Amniotic stem cell (primary cell): ENCODE measurements around the gene AKAP13.
A peak's percentile ranks its signal among the peaks of the same experiment; 100 is the strongest.
"Not testable (repeated sequence)": the region's sequence is repeated elsewhere in the genome, so short reads cannot be mapped to it uniquely, and the experiment has no call there.

ENCODE experiments used
- DNase-seq: peaks from one replicate; lab custom pipeline; 2025; lab: John Stamatoyannopoulos, UW

The AKAP13 gene, protein sequence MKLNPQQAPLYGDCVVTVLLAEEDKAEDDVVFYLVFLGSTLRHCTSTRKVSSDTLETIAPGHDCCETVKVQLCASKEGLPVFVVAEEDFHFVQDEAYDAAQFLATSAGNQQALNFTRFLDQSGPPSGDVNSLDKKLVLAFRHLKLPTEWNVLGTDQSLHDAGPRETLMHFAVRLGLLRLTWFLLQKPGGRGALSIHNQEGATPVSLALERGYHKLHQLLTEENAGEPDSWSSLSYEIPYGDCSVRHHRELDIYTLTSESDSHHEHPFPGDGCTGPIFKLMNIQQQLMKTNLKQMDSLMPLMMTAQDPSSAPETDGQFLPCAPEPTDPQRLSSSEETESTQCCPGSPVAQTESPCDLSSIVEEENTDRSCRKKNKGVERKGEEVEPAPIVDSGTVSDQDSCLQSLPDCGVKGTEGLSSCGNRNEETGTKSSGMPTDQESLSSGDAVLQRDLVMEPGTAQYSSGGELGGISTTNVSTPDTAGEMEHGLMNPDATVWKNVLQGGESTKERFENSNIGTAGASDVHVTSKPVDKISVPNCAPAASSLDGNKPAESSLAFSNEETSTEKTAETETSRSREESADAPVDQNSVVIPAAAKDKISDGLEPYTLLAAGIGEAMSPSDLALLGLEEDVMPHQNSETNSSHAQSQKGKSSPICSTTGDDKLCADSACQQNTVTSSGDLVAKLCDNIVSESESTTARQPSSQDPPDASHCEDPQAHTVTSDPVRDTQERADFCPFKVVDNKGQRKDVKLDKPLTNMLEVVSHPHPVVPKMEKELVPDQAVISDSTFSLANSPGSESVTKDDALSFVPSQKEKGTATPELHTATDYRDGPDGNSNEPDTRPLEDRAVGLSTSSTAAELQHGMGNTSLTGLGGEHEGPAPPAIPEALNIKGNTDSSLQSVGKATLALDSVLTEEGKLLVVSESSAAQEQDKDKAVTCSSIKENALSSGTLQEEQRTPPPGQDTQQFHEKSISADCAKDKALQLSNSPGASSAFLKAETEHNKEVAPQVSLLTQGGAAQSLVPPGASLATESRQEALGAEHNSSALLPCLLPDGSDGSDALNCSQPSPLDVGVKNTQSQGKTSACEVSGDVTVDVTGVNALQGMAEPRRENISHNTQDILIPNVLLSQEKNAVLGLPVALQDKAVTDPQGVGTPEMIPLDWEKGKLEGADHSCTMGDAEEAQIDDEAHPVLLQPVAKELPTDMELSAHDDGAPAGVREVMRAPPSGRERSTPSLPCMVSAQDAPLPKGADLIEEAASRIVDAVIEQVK (N-terminal part only)

DNA sequence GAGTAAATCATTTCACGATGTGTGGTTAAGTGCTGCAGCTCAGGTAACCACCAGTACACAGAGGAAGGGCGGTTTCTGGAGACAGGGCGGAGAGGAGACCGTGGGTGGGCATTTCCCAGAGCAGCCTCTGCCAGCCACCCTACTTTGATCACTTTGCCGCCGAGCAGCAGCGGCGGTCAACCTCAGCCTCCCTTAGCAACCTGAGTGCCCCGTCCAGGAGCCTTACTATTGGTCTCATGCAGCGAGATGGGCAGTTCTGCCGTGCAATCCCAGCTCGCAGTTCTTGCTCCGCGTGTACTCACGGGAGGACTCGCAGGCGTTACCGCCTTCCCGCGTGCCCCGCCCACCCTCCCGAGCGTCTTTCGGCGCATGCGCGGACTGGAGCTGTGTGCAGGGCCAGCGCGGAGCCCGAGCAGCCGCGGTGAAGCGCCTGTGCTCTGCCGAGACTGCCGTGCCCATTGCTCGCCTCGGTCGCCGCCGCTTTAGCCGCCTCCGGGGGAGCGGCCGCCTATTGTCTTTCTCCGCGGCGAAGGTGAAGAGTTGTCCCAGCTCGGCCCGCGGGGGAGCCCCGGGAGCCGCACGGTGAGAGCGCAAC lies at the start of gene AKAP13:
AKAP13 (plus strand) TSS at position 387 of the 595 bp plus-strand sequence. CDS start 105,118 bp downstream, outside the sequence.
- peak; percentile 95 for DNase-seq

DNA sequence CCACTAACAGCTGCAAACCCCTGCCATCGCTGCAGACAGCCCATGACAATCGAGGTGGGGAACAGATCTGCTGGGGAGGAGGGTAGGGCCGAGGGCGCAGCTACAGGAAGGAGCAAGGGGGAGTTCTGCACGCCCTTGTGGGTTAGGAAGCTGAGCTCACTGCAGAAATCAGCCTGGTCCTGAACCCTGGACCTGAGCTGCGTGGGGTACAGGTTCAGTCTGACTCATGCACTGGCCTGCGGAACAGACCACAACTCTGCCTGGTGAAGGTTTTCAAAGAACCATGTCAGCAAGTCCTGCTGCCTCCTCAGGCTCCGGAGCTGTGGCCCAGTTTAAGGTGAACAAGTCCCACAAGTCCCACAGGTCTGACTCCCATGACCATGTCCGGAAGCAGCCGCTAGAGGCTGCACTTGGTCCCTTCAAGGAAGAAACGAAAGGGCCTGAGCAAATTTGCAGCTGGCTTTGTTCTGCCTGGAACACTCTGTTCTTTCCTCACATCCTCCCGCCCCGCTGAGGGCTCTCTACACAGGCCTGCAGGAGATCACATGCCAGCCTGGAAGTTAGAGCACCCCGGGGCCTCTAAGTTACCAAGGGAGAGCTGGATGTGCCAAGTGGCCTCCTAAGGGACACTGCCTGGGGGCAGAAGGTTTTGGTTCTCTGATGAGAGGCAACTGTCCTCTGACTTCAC lies 49.4 kb upstream of the AKAP13 start:
- DNase-seq: peak; percentile 48

DNA sequence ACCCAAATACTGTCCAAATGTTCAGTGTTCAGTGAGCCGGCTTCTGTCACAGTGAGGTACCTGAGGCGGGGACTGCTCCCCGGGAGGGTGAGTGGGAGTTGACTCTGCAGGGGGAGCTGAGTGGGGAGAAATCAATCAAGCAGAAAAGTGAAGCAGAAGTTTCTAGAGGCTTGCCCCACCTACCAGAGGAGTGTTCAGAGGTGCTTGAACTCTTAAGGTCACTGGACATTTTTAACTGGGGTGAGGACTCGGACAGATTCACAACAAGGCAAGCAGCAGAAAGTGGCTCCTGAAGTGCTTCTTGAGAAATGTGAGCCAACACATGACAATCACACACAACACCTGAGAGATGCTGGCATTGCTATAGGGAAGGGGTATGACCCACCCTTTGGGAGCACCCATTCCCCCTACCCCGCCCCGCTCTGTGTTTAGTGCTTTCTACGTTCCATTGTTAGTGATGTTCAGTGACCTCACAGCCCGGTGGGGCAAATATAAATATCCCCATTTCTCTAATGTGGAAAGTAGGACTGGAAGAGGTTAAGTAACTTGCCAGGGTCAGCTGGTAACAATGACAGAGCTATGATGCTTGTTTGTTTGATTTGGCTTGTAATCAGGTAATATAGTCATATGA lies 48.6 kb upstream of the AKAP13 start:
- DNase-seq: no peak

DNA sequence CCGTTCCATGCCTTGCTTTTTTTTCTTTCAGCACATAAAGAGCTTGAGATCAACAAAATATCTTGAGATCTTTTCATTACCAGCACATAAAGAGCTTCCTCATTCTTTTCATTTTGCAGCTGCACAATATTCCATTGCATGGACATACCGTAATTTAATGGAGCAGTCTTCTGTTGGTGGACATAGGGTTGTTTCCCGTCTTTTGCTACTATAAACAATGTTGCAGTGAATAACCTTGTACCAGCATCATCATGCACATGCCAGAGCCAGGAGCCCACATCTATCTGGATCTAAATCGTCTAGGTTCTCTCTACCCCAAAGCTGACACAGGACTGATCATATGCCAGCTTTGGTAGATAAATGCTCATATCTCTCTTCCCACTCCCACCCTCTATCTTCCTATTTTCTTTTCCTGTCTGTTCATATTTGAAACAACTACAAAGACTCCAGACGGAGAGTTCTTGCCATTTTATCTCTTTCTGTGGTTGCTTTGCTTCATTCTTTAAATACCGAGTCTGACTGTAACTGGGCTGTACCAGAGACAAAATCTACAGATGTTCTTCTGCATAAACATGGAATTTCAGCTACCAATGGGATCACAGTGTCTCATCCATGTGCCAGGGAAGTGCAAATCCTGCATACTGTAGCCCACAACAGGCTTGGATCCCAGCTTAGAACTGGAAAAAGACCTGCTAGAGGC lies 47.1 kb upstream of the AKAP13 start:
- DNase-seq: no peak

DNA sequence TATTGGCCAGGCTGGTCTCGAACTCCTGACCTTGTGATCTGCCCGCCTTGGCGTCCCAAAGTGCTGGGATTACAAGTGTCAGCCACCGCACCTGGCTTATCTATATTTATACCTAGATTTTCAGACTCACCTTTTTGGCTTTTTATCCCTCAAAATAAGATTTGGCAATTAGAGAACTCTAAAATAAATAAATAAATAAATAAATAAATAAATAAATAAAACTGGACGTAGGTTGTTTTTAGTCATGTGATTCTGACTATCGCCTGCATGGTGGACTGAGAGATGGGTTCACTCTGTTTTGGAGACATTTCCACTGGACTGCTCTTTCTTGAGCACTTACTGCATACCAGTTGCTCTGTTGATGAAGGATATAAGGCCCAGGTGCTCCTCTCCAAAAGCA lies 46.2 kb upstream of the AKAP13 start:
- DNase-seq: no peak

DNA sequence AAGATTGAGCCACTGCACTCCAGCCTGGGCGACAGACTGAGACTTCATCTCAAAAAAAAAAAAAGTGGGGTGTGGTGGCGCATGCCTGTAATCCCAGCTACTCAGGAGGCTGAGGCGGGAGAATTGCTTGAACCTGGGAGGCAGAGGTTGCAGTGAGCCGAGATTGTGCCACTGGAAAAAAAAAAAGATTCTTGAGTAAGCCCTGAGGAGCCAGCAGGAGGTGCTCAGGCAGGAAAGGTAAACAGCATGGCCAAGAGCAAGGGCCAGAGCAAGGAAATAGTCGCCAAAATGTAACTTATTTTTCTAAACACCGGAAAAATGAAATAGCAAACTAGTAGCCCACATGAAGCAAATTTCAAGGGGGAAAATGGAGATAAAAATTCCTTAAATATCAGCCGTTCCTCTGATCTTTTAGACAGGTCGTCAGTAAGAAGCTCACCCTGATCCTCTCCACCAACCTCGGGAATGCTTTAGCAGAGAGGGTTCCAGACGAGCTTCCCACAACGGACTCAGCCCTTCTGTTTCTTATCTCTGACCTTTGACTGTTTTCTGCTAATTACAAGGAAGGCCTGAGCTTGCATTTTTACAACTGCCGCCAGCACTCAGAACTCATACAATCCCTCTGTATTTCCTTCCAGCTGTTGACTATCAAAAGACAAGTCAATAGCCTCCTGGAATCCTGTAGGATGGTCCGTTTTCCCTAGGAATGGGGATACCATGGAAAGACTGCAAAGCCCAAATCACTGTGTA lies 45.0 kb upstream of the AKAP13 start:
- DNase-seq: no peak

DNA sequence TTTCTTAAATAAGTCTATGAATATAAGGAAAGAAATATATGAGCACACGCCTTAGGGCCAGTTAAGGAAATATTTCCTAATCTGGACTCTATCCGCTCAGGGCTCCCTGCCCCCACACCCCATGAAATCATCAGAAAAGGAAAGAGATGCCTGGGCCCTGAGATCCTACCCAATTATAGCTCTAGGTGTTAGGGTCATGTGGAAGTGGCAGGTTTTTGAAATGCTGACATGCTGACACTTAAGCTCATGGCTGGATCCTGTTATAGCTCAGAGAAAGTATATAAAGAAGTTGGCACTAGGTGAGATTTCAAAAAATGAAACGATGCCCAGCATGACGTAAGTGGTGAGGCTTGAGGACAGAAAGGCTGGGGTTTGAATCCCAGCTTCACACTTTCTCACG lies 43.5 kb upstream of the AKAP13 start:
- no peak for DNase-seq

DNA sequence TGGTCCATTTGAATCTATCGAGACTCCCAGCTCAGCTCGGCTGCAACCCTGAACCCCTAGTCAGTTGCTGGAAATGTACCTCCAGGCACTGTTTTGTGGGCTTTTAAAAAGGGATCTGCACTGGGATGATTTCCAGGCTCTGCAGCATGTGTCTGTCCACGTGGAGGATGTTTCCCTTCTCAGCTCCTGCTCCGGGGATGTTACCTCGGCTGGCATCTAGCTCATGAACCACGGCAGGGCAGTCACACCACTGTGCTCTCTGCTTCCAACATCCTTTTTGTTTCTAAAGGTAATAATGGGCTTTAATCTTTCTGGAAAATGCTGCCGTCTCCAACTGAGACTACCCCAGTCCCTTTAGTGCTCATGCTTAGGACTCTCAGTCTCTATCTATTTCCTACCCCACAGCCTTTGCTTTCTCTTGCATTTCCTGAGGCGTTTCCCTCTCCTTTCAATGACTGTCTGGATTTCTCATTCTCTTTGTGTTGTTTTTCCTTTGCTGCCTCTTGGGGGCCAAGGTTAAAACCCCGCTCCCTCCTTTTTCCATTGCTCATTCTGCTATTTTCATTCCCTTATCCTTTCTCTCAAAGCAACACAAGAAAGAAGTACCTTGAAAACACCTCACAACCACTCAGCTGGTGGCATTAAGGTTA lies 42.9 kb upstream of the AKAP13 start:
- no peak for DNase-seq

DNA sequence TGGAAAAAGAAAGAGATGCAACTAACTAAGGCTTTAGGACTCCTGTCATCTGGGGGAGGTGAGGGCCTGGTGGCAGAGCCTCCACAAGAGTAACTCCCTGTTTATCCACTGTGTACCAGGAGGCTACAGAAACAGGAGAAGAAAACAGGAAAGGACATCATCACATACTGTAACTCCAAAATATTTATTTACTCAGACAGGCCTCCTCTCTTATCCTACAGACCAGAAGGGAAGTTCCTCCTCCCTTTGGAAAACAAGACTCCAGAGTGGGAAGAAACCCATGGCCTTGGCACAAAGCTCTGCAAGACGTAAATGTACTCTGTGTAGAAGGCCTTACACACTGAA lies 40.1 kb upstream of the AKAP13 start:
- DNase-seq: no peak

DNA sequence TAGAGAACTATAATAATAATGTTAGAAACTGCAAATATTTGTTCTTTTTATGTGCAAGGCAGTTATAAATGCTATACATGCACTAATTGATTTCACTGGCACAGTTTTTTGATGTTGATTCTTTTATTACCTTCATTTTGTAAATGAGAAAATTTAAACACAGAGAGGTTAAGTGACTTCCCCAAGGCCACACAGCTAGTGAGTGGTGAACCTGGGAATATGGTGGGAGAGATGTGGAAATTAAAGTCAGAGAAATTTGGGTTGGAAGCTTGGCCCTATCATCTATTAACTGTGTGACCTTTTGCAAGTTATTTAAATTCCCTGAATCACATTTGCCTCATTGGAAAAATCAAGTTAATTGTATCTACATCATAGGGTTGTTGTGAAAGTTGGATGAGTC lies 39.6 kb upstream of the AKAP13 start:
- DNase-seq: no peak

DNA sequence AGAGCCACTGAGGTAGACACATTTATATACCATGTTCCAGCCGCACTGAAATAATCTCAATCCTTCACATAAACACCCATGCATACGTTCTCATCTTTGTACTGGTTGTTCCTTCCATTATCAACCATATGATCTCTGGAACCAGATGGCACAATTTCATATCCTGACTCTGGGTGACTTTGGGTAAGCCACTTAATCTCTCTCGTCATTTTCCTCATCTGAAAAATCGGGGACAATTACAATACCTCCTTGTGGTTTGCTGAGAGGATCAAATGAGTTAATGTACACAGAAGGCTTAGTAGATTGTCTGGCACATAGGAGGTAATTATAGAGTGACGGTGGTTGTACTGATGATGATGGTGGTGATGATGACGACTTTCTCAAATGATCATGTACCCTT lies 38.2 kb upstream of the AKAP13 start:
- DNase-seq: not testable (repeated sequence)

DNA sequence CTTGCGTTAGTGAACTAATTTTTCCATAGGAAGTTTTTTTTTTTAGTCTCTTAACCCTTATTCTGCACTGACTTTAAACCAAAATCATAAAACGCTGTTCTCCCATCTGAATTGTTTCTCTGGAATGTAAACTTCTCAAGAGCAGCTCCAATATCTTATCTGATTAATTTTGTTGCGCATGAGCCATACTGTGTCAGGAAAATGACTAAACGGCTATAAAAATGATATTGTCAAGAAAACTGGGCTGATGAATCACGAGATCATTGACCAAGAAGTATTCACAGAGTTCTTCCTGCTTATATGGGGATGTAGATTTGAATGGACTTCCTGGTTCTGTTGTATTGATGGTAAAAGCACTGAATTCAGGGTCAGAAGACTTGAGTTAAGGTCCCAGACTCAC lies 37.0 kb upstream of the AKAP13 start:
- peak; percentile 66 for DNase-seq

DNA sequence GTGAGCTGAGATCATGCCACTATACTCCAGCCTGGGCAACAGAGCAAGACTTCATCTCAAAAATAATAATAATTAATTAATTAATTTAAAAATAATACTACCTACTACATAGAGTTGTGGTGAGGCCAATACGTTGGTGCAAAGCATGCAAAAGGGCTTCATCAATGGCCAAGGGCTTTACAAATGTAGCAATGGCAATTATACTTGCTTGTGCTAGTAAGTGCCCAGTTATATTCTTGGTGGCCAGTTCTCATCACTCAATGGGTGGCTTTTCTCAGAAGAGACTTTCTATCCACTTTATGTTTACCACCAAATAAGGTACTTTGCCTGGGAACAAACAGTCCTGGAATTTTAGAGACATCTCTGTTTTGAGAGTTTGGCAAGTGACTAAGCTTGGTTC lies 36.2 kb upstream of the AKAP13 start:
- not testable (repeated sequence) for DNase-seq

DNA sequence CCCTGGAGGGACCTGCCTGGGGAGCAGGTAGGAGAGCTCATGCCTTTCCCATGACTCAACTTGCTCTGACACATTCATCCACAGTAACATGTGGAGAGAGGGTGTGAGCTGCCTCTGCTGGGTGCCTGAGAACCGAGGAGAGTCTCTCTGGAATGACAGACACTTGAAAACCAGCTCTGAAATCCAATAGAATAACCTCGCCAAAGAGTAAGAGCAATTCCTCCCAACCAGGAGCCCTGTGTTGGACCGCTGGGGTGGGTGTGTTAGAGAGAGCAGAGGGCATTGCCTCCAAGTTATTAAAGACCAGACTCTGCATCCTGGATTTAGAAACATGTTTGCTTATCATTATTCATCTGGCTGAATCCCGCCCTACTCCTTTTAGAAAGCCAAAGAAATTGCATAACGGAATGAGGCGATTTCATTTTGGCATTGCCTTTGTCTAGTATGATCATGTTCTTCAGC lies 35.7 kb upstream of the AKAP13 start:
- DNase-seq: not testable (repeated sequence)

DNA sequence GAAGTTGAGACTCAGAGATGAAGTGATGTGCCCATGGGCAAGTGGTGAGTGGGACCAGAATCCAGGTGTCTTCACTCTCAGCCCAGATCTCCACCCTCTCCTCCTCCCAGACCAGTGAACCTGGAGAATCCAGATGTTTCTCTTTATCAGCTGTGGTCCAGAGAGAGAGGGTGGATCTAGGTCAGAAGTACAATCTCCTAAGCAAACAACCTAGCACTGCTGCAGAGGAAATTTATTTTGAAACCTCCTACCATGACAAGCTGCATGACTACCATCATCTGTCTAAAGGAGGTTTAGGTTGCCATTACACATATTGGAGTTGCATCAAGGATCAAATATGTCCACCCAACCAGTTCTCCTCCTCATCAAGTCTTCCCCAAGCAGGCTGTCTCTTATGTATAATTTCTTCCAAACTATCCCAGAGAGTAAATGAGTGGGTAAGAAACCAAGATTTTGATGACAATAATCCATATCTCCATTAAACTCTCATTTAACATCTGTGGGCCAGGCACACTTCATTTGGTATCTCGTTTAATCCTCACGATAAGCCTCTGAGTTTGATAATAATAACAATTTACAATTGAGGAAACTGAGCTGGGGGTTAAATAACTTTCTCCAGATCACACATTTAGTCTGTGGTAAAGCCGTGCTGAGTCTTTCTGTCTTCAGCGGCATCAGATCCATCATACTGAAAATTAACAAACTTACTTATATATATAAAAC lies 35.0 kb upstream of the AKAP13 start:
- not testable (repeated sequence) for DNase-seq

DNA sequence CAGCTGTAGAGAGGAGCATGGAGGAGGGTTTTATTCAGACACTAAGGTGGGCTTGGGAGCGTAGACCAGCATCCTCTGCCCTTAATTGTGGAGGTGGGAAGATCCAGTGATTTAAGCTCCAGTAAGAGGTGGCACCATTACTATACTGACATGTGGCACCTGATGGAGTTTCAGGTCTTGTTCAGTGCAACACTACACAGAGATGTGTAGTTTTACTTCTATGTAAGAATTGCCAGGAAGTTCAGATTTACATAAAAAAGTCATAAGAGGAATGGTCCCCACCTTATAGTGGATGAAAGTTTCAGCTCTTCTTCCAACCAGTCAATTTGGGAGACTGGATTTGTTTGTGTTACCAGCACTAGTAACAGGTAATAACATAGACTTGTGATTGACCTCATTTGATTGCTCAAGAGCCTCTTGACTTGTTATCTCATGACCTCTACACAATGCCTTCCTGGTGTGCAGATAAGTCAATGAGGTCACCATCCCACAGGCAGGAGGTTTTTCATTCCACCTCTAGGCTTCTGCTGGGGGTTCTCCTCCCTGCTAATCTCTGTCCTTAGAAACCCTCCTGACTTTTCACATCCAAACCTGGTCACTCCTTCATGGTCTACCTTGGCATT lies 33.8 kb upstream of the AKAP13 start:
- not testable (repeated sequence) for DNase-seq

DNA sequence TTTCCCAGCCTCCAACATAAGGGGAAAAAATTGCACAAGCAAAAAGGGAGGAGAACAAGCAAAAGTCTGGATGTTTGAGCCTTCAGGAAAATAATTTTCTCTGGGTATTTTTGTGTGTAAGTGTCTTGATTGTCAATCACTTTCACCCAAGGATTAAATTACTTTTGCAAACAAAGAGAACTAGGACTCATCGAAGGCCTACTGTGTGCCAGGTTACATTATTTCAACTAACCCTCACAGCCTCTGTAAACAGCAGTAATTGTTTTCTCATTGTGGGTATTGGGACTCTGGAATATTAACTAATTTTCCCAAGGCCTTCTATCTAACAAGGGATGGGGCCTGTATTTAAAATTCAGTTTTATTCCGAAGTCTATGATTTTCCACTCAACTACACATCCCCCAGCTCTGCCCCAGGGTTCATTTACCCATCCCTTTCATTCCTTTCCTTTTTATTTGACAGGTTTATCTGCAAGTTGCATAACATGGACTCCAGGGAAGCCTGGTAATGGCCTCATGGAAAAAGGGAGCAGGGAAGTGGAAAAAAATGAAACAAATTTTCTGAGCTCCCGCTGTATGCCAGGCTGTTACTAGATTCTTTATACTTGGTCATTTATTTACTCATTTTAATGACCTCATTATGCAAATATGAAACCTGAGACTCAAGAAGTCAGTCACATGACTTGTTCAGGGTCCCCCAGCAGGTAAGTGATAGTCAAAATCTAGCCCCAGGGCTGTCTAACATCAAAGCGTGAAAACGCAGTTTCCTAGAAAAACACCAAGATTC lies 32.9 kb upstream of the AKAP13 start:
- not testable (repeated sequence) for DNase-seq
